Activated CD4-positive, alpha-beta T cell treated with anti-CD3 and anti-CD28 coated beads, Interleukin-2, amount 50 U/mL, for 24 hours (primary cell): ENCODE measurements around the gene NUF2.
"Not testable (repeated sequence)": the region's sequence is repeated elsewhere in the genome, so short reads cannot be mapped to it uniquely, and the experiment has no call there.

Experiments used
- DNase-seq, 2 donors: peaks; one replicate each; pipeline ENCODE4 v3.0.0-alpha.2; 2020; ENCODE audit warnings: low read depth in 1 of 2, low spot score in 1 of 2

The NUF2 gene

GRCh38 chr1:163321311-163322305 lies at the start of gene NUF2:
TSS of gene NUF2 (plus strand) at chr1:163321954. CDS start at chr1:163326052, 4,098 bp downstream.
- peak; percentile 96 to 97 for DNase-seq

- DNase-seq, result no peak
Observed at GRCh38 chr1:163273766-163274441, 47.9 kb upstream of the NUF2 start.

DNA sequence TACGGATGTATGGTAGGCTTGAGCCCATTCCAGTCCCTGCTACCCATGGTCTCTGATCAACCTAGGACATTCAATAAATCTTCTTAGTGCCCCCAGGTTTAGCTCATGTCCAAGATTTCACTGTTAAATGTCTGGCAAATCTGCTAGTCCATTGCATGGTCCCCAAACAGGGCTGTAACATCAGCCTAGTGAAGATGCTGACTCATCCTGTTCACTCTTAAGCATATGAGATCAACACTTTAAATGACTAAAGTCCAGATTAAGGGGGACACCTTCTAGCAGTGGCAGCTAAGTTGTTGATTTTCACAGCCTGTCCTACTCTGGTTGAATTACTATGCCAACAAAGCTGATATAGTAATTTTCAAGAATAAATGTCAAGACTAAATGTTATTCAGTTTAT lies 46.5 kb upstream of the NUF2 start:
- no peak for DNase-seq

DNA sequence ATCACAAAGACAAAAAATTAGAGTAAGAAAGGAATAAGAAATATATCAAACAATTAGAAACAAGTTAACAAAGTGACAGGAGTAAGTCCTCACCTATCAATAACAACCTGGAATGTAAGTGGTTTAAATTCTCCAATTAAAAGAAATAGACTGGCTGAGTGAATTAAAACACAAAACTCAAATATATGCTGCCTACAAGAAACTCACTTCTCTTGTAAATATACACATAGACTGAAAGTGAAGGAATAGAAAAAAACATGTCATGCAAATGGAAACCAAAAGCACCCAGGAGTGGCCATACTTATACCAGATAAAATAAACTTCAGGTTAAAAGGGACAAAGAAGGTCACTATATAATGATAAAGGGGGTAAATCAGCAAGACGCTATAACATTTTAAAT lies 43.2 kb upstream of the NUF2 start:
- DNase-seq, result no peak

- not testable (repeated sequence) for DNase-seq
Observed at GRCh38 chr1:163284867-163285266, 36.9 kb upstream of the NUF2 start.

DNA sequence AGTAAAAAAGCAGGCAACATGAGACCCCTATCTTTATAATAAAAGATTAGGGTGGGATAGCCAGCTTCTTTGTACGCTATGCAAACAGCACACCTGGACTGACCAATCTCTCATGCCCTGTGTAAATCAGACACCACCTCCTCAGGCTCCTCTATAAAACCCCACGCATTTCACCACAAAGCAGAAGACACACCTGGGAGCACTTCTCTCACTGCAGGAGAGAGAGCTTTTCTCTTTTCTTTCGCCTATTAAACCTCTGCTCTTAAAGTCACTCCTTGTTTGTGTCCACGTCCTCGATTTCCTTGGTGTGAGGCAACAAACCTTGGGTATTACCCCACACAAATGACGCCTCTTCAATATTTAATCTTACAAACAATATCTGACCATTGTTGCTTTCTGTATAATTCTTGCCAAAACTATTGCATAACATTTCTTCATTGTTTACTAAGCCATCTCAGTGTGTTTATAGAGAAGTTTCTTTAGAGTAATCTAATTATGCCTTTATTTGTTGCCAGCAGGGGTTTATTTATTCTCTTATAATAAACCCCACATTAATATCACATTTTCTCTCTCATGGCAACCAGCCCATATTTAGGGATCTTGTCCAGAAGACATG lies 31.6 kb upstream of the NUF2 start:
- no peak for DNase-seq

DNA sequence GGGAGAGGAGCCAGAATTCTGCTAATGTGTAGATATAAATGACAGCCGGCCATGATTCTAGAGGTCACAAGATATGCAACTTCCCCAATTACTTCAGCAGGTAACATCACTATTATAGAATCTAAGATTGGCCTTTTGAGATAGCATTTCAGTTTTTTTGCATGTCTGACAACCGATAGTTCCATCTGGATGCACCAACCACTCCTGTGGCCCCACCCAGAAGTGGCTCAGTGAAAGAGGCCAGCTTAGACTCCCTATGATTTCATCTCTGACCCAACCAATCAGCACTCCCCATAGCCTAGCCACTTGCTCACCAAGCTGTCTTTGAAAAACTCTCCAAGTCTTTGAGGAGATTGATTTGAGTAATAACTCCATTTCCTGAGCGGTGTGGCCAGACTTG lies 30.3 kb upstream of the NUF2 start:
- no peak for DNase-seq

DNA sequence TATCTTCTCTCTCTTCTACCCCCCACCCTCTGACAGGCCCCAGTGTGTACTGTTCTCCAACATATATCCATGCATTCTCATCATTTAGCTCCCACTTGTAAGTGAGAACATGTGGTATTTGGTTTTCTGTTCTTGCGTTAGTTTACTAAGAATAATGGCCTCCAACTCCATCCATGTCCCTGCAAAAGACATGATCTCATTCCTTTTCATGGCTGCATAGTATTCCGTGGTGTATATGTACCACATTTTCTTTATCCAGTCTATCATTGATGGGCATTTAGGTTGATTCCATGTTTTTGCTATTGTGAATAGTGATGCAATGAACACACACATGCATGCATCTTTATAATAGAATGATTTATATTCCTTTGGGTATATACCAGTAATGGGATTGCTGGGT lies 29.6 kb upstream of the NUF2 start:
- not testable (repeated sequence) for DNase-seq

GRCh38 chr1:163293497-163293896 lies 28.3 kb upstream of the NUF2 start:
- DNase-seq, result not testable (repeated sequence)

- DNase-seq, result no peak
Observed at GRCh38 chr1:163295949-163296348, 25.8 kb upstream of the NUF2 start.

- DNase-seq, result no peak
Observed at GRCh38 chr1:163296504-163297263, 25.1 kb upstream of the NUF2 start.

- no peak for DNase-seq
Observed at GRCh38 chr1:163298365-163298764, 23.4 kb upstream of the NUF2 start.

GRCh38 chr1:163300568-163300967 lies 21.2 kb upstream of the NUF2 start:
- DNase-seq, result no peak

DNA sequence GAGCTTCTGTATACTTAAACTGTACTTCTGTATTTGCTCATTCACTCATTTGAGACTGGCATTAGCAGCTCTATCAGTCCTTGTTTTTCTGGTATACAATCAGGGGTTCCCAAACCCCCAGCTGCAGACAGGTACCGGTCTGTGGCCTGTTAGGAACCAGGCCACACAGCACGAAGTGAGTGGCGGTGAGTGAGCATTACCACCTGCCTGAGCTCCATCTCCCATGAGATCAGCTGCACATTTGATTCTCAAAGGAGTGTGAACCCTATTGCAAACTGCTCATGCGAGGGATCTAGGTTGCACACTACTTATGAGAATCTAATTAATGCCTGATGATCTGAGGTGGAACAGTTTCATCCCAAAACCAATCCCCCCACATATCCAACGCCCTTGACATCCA lies 18.2 kb upstream of the NUF2 start:
- no peak for DNase-seq

- no peak for DNase-seq
Observed at GRCh38 chr1:163305441-163305840, 16.3 kb upstream of the NUF2 start.

DNA sequence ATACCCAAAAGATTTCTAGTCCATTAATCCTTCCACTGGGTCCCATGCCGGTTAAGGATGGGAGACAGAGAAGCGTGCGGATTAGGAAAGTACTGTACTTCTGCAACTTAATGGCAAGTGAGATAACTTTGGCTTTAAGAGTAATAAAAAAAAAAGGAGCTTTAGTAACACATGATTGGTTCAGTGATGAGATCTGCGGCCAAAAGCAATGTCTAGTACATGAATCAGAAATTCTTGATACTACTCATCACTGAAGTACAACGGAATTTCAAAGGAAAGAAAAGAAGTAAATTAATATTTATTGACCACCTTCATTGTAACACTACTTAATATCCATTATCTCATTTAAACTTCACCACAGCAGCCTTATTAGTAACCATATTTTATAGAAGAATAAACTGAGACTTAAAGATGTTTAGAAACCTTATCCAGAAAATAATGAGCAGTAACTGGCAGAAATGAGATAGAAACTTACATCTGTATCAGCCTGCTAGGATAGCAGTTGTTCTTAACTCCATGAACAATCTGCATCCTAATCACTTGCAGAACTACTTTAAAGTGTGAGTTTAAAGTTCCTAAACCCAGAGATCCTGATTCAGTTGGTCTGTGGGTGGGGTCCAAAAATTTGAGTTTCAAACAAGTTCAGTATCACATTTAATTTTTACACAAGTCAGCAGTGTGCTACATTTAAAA lies 14.1 kb upstream of the NUF2 start:
- no peak for DNase-seq

DNA sequence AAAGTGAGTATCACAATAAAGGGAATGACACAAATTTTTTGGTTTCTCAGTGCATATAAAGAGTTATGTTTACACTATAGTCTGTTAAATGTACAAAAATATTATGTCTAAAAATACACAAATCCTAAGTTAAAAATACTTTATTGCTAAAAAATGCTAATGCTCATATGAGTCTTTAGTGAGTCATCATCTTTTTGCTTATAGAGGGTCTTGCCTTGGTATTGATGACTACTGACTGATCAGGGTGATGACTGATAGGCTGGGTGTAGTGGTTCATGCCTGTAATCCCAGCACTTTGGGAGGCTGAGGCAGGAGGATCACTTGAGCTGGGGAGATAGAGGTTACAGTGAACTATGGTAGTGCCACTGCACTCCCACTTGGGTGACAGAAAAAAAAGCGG lies 12.9 kb upstream of the NUF2 start:
- no peak for DNase-seq

DNA sequence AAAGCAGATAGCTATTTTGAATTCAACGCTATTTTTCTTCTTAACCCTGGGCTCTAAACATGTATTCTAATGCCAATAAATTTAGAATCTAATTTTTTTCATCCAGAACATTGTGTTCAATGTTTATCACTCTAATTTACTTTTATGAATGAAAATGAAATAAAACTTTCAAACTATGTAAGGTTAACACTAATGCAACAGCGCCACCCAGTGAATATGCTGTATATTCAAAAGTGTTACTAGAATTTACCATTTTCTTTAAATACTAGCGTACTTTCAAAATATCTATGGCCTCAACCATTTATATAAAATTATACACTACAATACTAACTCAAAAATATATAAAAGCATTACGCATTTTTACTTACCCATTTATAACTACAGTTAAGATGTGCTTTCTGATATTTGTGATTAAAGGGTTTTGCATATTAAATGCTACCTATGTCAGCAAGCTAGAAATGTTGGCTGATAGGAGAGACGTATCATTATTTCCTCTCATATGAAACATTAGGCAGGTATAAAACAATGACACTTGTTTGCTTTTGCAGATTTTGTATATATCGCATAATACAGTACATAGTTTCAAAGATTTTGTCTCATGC lies 5.9 kb upstream of the NUF2 start:
- peak in 1 of 2 donors; percentile 41 for DNase-seq

GRCh38 chr1:163320891-163321290 lies 863 bp upstream of the NUF2 start:
- no peak for DNase-seq

- not testable (repeated sequence) for DNase-seq
Observed at GRCh38 chr1:163323339-163323738, 1.6 kb downstream of the NUF2 start.
